GM19438 (cell line): ENCODE measurements around the gene PRDM4.
"Not testable (repeated sequence)": the region's sequence is repeated elsewhere in the genome, so short reads cannot be mapped to it uniquely, and the experiment has no call there.

ENCODE experiments used
- ATAC-seq: cut with Tn5 transposase; IDR thresholded peaks from one replicate; pipeline ENCODE4 v1.9.1; 2021; ENCODE audit warnings: low read depth; ENCODE audit not compliant: unreplicated experiment

The PRDM4 gene

GRCh38 chr12:107702106-107702505, 58.8 kb downstream of the PRDM4 start:
- no peak for ATAC-seq

- not testable (repeated sequence) for ATAC-seq
These were observed 65.2 kb downstream of the PRDM4 start for GRCh38 chr12:107695772-107696171.

- peak; percentile 86 for ATAC-seq
These were observed 75.3 kb downstream of the PRDM4 start, which contains the start of gene PWP1 for GRCh38 chr12:107685360-107686248. TSS of gene PWP1 (plus strand) at chr12:107685799. CDS start at chr12:107685900, 101 bp downstream.

GRCh38 chr12:107684990-107685359, 76.0 kb downstream of the PRDM4 start:
- no peak for ATAC-seq

- ATAC-seq: no peak
These were observed 76.7 kb downstream of the PRDM4 start for GRCh38 chr12:107684029-107684795.
